ENCODE results near the gene PRR15L. TPM values are rescaled to one million over a fixed set of nuclear protein-coding genes. Genes with fewer than 3 reads are reported as not detected.
A peak's percentile ranks its signal among the peaks of the same experiment; 100 is the strongest.
"Not testable (repeated sequence)": the region's sequence is repeated elsewhere in the genome, so short reads cannot be mapped to it uniquely, and the experiment has no call there.

PRR15L gene
- total and polyA plus RNA-seq, 7 donors = 0.04 to 0.17 TPM; not detected in 5

DNA sequence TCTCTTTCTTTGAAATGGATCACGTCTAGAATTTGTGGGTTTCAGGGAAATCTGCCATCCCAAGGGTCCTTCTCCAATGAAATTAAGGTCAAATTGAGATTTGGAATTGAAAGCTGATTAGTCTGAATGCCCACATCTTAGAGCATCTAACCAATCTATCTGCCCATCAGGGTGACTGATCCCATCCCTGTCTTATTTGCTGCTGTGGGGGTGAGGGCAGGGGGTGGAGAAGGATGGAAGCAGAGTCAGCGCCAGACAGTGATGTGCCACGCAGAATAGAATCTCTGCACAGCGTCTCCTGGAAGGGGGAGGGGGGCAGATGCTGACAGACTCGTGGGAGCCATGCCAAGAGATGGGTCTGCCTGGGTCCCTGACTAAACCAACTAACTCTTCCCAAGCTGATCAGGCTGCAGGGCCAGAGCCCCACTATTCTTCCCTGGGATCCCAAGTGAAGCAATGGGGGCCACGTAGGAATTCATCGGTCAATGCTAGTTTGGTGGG, 45.3 kb upstream of the PRR15L start:
- intact Hi-C loops (cut with DNase I) = no loop called here
- no peaks in the 10 kb centered on the region for H3K9me3 ChIP-seq
- WGBS, 3 donors = 47 to 59% (median 54%) methylated on average over 7 of the region's 7 CpGs
- peaks cover 8% of the 10 kb centered on the region for H3K4me1 ChIP-seq
- DNase-seq (no peak), ATAC-seq (no peak)
- peak overlapping the region; percentile 53 for H3K27ac ChIP-seq
- no peak overlapping the region for H3K4me3 ChIP-seq
- H3K27me3 ChIP-seq (ENCODE audit: insufficient read depth in 3 of 3, low read length in 2 of 3) = peaks cover 0 to 19% (median 3%) of the 10 kb centered on the region in 3 donors
- TF ChIP-seq, protein P1, sequence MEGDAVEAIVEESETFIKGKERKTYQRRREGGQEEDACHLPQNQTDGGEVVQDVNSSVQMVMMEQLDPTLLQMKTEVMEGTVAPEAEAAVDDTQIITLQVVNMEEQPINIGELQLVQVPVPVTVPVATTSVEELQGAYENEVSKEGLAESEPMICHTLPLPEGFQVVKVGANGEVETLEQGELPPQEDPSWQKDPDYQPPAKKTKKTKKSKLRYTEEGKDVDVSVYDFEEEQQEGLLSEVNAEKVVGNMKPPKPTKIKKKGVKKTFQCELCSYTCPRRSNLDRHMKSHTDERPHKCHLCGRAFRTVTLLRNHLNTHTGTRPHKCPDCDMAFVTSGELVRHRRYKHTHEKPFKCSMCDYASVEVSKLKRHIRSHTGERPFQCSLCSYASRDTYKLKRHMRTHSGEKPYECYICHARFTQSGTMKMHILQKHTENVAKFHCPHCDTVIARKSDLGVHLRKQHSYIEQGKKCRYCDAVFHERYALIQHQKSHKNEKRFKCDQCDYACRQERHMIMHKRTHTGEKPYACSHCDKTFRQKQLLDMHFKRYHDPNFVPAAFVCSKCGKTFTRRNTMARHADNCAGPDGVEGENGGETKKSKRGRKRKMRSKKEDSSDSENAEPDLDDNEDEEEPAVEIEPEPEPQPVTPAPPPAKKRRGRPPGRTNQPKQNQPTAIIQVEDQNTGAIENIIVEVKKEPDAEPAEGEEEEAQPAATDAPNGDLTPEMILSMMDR (IDR thresholded peaks at IDR 0.05) = no peak
- no peaks in the 10 kb centered on the region for H3K36me3 ChIP-seq (ENCODE audit: insufficient read depth in 1 of 2, low read depth in 1 of 2)

DNA sequence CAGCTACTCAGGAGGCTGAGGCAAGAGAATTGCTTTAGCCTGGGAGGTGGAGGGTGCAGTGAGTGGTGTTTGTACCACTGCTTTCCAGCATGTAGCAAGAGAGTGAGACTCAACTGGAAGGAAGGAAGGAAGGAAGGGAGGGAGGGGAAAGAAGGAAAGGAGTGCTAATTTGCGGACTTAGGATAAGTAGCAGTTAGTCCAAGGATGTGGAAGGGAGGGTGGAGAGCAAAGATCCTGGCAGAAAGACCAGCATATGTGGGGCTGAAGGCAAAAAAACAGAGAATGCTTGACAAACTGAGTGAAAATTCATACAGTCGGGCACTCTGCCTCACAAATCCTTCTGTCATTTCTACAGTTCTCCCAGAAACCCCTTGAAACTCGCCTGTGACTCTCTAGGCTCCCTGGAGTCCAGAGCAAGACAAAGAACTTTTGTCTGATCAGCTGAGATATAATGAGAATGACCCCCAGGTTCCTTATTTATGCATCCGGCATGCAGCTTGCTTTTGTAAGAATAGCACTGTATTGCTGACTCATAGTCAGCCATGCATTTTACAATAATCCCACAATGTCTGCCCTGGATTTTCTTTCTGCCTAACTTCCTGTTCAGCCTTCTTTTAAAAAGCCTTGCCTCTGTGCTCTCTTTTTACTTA, 44.7 kb upstream of the PRR15L start:
- H3K27ac ChIP-seq = peak overlapping the region; percentile 53
- H3K4me3 ChIP-seq = no peak overlapping the region
- no peaks in the 10 kb centered on the region for H3K36me3 ChIP-seq (ENCODE audit: insufficient read depth in 1 of 2, low read depth in 1 of 2)
- TF ChIP-seq, protein P1 (IDR thresholded peaks at IDR 0.05) = no peak
- H3K9me3 ChIP-seq = no peaks in the 10 kb centered on the region
- H3K27me3 ChIP-seq (ENCODE audit: insufficient read depth in 3 of 3, low read length in 2 of 3) = peaks cover 0 to 17% (median 4%) of the 10 kb centered on the region in 3 donors
- 45 to 50% (median 46%) methylated on average over 4 of the region's 4 CpGs for WGBS, 3 donors
- H3K4me1 ChIP-seq = peaks cover 8% of the 10 kb centered on the region
- no peak for DNase-seq
- intact Hi-C loops (cut with DNase I) = no loop called here
- peak in 1 of 4 donors; percentile 30 for ATAC-seq

DNA sequence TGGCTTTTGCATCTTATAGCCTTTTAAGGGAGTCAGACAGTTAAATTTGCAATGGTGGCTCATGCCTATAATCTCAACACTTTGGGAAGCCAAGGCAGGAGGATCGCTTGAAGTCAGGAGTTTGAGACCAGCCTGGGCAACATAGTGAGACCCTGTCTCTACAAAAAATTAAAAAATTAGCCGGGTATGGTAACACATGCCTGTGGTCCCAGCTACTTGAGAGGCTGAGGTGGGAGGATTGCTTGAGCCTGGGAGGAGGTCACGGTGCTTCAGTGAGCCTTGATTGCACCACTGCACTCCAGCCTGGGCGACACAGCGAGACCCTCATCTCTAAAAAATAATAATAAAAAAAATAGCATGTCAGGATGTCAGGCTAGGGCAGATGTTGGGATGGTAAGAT, 44.0 kb upstream of the PRR15L start:
- H3K27me3 ChIP-seq (ENCODE audit: insufficient read depth in 3 of 3, low read length in 2 of 3) = peaks cover 0 to 11% (median 4%) of the 10 kb centered on the region in 3 donors
- H3K4me1 ChIP-seq; H3K9me3 ChIP-seq; H3K36me3 ChIP-seq (ENCODE audit: insufficient read depth in 1 of 2, low read depth in 1 of 2); H3K27ac ChIP-seq; intact Hi-C loops (cut with DNase I); H3K4me3 ChIP-seq; DNase-seq; ATAC-seq: not testable (repeated sequence)
- 94 to 99% (median 97%) methylated on average over 5 of the region's 5 CpGs for WGBS, 3 donors

DNA sequence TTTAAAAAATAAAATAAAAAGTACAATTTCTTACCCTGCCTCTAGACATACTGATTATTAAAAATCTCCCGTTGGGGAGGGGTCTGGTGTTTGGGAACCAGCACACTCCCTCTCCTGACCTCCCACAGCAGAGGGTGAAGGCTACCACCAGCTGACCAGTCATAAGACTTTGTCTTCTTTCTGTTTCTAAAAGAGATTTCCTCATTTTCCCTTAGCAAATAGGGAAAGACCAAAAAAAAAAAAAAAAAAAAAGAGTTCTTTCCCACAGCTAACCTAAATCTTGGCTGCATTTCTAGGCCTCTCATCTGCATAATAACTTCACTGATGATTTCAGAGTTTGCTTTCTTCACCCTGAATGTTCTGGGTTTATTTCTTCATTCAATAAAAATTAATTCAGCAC, 43.5 kb upstream of the PRR15L start:
- TF ChIP-seq, protein P1 (IDR thresholded peaks at IDR 0.05) = no peak
- intact Hi-C loops (cut with DNase I) = no loop called here
- H3K27ac ChIP-seq = no peak overlapping the region
- peaks cover 0 to 11% (median 5%) of the 10 kb centered on the region in 3 donors for H3K27me3 ChIP-seq (ENCODE audit: insufficient read depth in 3 of 3, low read length in 2 of 3)
- no peaks in the 10 kb centered on the region for H3K36me3 ChIP-seq (ENCODE audit: insufficient read depth in 1 of 2, low read depth in 1 of 2)
- H3K4me1 ChIP-seq = peaks cover 8% of the 10 kb centered on the region
- no peak for ATAC-seq
- WGBS, 3 donors = 80 to 94% (median 80%) methylated on average over 1 of the region's 1 CpG
- H3K9me3 ChIP-seq = no peaks in the 10 kb centered on the region
- no peak overlapping the region for H3K4me3 ChIP-seq
- DNase-seq = no peak

DNA sequence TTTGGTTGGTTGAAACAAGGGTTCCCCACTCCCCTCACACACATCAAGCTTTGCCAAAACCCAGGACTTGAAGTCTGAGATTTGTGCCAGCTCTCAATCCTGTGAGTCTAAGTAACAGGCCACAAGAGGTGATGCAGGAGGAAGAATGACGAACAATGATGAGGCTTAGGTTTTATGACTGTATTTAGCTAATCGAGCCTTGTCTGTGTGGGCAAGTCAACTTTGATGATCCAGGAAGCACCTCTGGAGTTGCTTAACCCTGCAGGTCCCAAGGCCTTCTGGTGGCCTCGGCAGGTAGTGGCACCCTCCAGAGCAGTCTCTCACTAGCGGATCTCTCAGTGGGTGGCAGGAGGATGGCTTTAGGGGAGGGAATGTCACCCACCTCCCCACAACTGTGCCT, 41.9 kb upstream of the PRR15L start:
- Histone ChIP-seq H3K9me3 (no peaks in the 10 kb centered on the region), H3K27ac (no peak overlapping the region), H3K4me1 (peaks cover 8% of the 10 kb centered on the region), H3K36me3 (ENCODE audit: insufficient read depth in 1 of 2, low read depth in 1 of 2) (no peaks in the 10 kb centered on the region), H3K27me3 (ENCODE audit: insufficient read depth in 3 of 3, low read length in 2 of 3) (peaks cover 0 to 11% (median 3%) of the 10 kb centered on the region in 3 donors), H3K4me3 (no peak overlapping the region)
- no peak for ATAC-seq
- 50 to 52% (median 51%) methylated on average over 4 of the region's 4 CpGs for WGBS, 3 donors
- intact Hi-C loops (cut with DNase I) = no loop called here
- DNase-seq = no peak
- TF ChIP-seq, protein P1 (IDR thresholded peaks at IDR 0.05) = no peak

All from psoas muscle (tissue), 8 donors.